ENCODE data around the gene BBOX1. TPM values are rescaled to one million over a fixed set of nuclear protein-coding genes. Genes with fewer than 3 reads are reported as not detected.
"Not testable (repeated sequence)": the region's sequence is repeated elsewhere in the genome, so short reads cannot be mapped to it uniquely, and the experiment has no call there.

The BBOX1 gene
- polyA plus RNA-seq, 3 donors: 44.6 to 55.4 (median 51.0) TPM

GRCh38 chr11:27119396-27119795 lies 78.8 kb downstream of the BBOX1 start:
- no peak for DNase-seq

- DNase-seq: no peak
Observed at GRCh38 chr11:27120211-27120610, 79.6 kb downstream of the BBOX1 start.

DNA sequence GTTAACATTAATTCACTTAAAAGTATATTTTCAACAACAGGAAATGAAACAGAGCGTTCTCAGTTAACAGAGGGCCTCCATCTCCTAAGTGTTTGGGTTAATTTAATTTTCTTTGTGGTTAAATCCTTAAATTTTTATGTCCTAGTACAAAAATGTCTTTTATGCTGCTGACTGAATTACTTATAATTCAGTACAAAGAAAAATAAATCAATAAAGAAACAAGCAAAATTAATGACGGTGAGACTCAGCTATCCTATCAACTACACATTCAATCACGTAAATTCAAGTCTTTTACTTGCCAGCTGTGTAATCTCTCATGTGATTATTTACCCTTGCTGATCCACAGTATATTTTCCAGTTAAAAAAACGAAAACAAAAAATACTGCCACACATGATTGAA lies 81.4 kb downstream of the BBOX1 start:
- DNase-seq: peak; percentile 50

DNA sequence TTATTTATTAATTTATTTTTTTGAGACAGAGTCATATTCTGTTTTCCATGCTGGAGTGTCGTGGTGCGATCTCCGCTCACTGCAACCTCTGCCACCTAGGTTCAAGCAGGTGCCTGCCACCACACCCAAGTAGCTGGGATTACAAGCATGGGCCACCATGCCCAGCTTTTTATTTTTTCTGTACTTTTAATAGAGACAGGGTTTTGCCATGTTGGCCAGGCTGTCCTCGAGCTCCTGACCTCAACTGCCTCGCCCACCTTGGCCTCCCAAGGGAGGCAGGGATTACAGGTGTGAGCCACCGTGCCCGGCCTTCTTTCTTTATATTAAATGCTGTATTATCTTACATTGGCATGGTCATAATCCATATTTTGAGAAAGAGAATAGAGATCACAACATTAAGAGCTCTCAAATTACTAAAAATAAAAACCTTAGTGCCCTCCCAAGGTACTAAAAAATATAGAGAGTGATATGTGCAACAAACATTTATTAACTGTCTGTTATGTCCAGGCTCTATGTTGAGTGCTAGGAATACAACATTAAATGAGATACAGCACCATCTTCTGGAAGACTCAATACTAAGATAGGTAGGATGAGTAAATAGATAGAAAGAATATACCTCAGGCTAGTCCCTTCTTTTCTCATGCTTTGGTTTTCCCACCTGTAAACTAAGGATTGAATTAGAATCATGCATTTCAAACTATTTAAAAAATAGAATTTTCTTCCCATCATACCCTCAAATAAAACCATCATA lies 84.1 kb downstream of the BBOX1 start:
- no peak for DNase-seq

DNA sequence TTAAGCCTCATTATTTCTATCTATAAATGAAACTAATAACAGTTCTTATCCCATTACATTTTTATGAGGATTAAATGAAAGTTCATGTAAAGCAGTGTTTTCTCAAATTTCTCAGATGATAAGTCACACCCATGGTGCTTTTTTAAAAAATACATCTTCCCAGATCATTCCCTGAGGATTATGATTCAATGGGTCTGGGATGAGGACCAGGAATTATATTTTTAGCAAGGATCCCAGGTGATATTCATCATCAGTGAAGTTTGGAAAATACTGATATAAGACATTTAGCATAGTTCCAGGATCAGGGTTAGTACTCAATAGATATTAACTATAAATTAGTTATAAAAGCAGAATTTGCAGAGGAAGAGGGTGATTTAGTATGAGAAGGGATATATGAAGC lies 89.1 kb downstream of the BBOX1 start:
- DNase-seq: no peak

- DNase-seq: no peak
Observed at GRCh38 chr11:27130806-27131205, 90.2 kb downstream of the BBOX1 start.

GRCh38 chr11:27135924-27136329 lies 95.3 kb downstream of the BBOX1 start:
- DNase-seq: not testable (repeated sequence)

DNA sequence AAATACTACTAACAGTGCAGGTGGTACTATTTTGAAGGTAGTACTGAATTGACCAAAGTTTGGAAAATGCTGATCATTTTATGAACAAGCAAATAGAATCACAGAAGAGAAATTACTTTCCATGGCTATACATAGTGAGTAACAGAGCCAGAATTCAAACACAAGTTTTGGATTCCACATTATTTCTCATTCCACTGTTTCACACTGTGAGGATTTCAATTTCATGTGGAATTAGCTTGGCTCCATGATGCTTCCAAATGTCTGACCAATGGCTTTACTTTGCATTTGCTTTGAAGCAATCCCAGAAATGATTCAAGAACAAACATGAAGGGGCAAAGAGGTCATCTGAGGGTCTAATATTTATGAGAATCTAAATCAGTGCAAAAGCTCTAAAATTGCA lies 98.1 kb downstream of the BBOX1 start:
- DNase-seq: no peak

DNA sequence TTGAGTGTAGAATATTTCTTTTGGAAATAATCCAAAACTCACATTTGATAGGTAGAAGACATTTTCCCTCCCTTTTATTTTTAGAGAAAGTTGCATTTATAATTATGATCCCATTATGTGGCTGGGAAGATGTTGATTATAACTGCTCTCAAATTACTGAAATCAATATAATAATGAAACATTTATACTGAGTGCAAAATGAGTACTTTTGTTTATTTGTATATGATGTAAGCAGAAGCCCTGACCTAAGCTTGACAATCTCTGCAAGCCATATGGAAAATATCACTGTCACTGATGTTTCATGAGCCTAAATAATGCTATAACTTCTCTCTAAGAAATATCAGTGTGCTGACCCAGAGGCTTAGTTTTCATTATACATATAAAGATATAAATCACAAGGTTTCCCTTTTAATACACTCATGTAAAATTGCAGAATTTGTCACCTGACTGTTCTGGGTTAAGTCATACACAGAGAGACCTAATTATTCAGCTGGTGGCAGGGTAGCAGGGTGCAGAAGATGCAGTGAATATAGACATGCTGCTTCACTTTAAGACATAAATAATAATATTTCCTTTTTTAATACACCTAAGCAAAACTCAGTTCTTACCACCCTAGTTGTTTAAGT lies 99.2 kb downstream of the BBOX1 start:
- DNase-seq: peak; percentile 42

DNA sequence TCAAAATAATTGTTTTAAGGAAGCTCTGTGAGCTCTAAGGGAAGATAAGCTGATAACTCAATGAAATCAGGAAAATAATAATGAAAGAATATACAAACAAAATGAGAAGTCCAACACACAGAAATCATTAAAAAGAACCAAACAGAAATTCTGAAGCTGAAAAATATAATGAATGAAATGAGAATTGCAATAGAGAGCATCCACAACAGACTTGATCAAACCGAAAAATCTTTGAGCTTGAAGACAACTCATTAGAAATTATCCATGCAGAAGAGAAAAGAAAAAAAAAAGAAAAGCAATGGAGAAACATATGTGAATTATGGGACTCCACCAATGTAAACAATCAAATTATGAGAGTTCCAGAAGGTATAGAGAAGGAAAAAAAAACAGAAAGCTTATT lies 101.0 kb downstream of the BBOX1 start:
- no peak for DNase-seq

- no peak for DNase-seq
Observed at GRCh38 chr11:27147916-27148315, 107.3 kb downstream of the BBOX1 start.

GRCh38 chr11:27148506-27148905 lies 107.9 kb downstream of the BBOX1 start:
- no peak for DNase-seq

GRCh38 chr11:27150098-27150497 lies 109.5 kb downstream of the BBOX1 start:
- no peak for DNase-seq

DNA sequence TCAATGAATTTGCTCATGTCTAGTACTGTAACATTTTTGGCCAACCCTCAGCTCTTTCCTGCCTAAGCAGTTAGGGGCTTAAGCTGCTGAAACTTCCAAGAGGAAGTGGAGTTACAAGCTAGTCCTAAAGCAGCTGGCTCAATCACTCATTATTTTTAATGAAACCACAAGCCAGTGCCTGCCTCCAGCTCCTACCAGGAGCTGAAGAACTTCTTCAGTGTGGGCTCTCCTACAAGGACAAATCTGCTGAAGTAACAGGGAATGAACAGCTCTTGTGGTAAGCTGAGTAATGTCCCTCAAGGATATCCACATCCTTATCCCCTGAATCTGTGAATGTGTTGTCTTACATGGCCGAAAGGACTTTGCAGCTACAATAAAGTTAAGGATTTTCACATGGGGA lies 112.5 kb downstream of the BBOX1 start:
- DNase-seq: no peak

DNA sequence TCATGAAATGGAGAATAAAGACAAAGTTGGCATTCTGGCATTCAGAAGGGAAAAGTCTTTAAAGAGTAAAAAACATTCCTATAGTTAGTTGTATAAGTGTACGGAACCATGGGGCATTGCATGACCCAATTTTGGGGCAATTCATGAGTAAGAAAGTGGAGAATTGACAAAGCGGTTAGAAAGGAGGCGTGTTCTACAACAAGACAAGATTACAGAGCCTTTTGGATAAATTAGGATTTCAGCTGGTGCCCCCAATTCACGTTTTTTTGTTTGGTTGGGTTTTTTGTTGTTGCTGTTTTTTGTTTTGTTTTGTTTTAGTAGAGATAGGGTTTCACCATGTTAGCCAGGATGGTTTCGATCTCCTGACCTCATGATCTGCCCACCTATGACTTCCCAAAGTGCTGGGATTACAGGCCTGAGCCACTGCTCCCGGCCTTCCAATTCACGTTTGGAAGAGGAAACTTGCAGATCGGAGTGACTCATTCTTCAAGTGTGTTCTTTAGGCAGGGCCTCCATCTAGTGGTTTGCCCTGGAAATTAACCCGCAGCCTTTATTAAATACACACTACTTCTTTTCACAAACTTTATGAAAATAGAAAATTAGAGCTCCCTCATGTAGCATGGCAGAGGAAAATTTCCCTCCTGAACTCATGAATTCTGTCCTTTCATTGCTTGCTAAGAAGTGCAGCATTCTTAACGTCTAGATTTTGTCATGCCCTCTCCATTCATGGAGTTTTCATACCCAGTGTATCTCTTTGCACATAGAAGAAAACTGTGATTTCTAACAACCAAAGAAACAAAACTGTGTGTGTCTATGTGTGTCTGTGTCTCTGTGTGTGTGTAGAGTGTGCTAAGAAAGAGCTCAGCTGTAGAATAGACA lies 118.1 kb downstream of the BBOX1 start:
- DNase-seq: peak; percentile 67

DNA sequence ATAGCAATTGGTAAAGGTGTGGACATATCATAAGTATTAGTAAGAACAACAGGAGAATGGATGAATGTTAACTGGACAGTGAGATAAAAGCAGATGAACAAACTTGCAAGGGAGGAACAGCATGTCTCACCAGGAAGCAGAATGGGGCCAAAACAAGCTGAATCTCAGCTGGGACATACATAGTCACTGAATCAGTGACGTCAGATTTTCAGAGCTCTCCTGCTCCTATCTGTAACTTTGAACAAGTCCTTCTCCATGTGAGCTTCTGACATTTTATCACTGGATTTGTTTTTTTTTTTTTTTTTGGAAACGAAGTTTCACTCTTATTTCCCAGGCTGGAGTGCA lies 118.7 kb downstream of the BBOX1 start:
- no peak for DNase-seq

- DNase-seq: no peak
Observed at GRCh38 chr11:27161071-27161470, 120.5 kb downstream of the BBOX1 start.

- no peak for DNase-seq
Observed at GRCh38 chr11:27162237-27162636, 121.6 kb downstream of the BBOX1 start.

DNA sequence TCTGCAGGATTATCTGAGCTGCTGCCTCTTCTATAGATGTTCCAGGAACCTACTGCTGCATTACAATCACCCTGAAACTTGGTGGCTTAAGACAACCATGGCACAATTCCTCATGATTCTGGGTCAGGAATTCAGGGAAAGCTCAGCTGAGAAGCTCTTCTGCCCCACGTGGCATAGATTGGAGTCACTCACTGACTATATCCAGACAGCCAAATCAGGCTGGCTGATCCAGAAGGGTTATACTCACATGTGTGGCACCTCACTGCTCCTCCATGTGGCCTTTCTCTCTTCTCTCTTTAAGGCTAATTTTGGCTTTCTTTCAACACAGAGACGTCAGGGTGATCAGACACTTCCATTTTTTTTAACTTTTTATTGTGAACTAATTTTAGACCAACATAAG lies 125.5 kb downstream of the BBOX1 start:
- no peak for DNase-seq

DNA sequence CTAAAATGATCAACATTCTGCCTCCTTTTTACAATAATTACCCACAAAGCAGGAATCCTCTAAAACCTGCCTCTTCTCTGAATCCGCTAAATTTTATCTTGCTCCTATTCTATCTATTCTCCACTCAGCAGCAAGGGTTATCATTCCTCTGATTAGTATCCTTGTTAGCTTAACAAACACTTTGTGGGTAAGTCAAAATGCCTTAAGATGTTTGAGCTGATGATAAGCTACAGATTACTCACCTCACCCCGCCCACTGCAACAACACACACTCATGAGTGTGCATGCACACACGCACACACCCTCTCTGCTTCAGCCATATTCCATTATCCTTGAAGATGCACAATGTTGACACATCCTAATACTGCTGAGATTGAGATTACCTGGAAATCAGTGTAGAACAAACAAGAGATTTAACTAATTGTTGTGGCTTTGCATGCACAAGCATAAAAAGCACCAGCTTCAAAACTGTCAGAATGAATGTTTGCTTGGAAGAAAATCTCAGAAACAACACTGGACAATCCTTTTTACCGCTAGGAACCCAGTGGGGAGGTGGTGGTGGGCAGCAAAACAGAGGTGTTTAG lies 130.9 kb downstream of the BBOX1 start:
- no peak for DNase-seq

DNA sequence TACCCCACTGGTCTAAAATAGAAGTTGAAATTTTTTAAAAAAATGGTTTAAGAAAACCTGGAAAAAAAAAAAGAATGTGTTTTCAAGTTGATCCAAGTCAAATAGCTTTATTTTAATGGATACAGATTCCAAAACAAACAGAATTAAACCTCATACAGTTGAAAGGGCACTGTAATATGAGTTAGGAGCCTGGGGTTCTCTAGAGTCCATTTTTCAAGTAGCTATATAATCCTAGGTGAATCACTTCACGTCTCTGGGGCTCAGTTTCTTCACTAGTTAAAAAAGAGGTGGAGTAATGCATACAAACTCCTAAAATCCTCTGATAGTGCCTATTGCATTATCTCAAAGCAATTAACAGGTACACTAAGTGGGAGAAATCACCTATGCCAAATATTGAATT lies 132.9 kb downstream of the BBOX1 start:
- DNase-seq: no peak

- no peak for DNase-seq
Observed at GRCh38 chr11:27174021-27174420, 133.4 kb downstream of the BBOX1 start.

All from renal pelvis (tissue), 4 donors.